HG03095 (cell line): ENCODE data around the gene DISP3.
"Not testable (repeated sequence)": the region's sequence is repeated elsewhere in the genome, so short reads cannot be mapped to it uniquely, and the experiment has no call there.

Experiments
- ATAC-seq: cut with Tn5 transposase; IDR thresholded peaks from one replicate; pipeline ENCODE4 v1.9.1; 2021; ENCODE audit warnings: moderate library complexity; ENCODE audit not compliant: unreplicated experiment

Gene DISP3

GRCh38 chr1:11569551-11569950 is 90.6 kb downstream of the DISP3 start:
- no peak for ATAC-seq

DNA sequence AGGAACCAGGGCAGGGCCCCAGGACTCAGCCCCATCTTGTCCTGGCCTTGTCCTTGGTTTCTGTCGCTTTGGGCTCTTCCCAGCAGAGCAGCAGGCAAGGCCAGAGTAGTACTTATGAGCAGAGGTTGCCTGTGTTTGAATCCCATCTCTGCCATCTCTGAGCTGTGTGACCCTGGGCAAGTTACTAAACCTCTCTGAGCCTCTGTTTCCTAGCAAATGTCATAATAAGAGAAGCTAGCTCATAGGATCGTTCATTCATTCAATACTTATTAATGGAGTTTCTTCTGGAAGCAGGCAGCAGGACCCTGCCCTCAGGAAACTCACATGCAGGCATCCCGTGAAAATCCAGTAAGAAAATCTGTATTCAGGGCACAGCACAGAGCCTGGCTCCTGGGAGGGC is 91.0 kb downstream of the DISP3 start:
- ATAC-seq = no peak

DNA sequence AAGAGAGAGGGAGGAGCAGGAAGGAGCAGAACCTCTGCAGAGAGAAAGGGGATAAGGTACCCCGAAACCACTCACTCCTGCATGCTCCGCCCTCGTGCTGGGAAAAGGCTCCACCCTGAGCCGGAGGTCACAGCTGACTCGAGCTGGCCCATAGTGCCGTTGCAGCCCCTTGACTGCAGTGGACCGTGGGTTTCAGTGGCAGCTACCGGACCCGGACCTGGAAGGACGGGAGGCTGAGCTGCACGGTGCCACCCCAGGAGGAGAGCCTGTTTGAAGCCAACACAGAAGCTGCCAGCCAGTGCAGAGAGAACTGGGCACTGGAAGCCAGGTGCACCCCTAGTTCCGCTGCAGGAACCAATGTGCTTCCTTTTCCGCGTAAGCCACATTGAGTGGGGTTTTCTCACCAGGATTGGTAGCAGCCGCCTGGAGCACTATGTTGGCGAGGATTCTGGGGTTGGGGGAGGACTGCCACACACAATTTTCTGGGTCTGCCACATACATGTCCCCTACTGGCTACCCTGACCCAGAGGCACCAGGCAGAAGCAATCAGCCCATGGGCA is 91.9 kb downstream of the DISP3 start:
- no peak for ATAC-seq

GRCh38 chr1:11571906-11572616 is 93.1 kb downstream of the DISP3 start:
- no peak for ATAC-seq

DNA sequence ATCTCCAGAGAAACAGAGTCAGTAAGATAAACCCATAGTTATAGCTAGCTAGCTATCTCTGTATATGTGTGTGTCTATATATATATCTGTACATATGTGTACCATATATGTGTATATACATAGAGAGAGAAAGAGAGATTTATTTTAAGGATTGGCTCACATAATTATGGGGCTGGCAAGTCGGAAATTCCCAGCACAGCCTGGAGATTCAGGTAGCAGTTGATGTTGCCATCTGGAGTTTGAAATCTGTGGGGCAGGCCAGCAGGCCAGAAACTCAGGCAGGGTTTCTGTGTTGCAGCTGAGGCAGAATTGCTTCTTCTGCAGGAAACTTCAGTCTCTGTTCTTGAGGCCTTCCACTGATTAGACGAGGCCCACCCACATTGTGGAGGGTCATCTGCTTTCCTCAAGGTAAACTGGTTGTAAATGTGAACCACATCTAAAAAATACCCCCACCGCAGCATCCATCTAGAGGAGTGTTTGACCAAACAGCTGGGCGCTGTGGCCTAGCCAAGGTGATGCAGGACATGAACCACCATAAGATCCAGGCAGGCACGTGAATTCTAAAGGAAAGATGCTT is 94.2 kb downstream of the DISP3 start:
- ATAC-seq = no peak

GRCh38 chr1:11575553-11575952 is 96.6 kb downstream of the DISP3 start:
- no peak for ATAC-seq

GRCh38 chr1:11576109-11576875 is 97.3 kb downstream of the DISP3 start:
- ATAC-seq = no peak

DNA sequence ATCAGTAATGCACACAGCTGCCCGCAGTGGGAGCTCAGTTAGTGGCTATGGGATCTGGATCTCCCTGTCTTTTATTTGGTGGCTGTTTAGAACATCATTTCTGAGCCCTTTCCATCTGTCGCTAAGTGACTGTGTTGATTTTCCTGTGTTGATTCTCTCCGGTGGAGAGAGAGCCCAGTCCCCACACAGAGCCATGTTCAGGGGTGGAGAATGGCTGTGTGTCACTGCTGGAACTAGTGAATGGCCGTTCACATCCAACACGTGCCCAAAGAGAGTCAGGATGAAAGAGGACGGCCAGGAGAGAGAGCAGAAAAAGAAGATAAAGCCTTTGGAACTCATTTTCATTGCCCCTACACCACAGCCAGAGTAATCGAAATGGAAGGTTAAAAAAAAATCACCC is 99.0 kb downstream of the DISP3 start:
- ATAC-seq = no peak

- ATAC-seq = no peak
These were observed 100.6 kb downstream of the DISP3 start for GRCh38 chr1:11579506-11579905.

DNA sequence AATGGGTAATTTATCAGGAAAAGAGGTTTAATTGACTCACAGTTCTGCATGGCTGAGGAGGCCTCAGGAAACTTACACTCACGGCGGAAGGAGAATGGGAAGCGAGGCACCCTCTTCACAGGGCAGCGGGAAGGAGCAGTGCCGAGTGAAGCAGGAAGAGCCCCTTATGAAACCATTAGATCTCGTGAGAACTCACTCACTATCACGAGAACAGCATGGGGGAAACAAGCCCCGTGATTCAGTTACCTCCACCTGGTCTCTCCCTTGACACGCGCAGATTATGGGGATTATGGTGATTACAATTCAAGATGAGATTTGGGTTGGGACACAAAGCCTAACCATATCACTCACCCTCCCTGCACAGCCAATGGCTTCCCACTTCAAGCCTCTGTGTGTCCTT is 101.1 kb downstream of the DISP3 start:
- ATAC-seq = not testable (repeated sequence)

DNA sequence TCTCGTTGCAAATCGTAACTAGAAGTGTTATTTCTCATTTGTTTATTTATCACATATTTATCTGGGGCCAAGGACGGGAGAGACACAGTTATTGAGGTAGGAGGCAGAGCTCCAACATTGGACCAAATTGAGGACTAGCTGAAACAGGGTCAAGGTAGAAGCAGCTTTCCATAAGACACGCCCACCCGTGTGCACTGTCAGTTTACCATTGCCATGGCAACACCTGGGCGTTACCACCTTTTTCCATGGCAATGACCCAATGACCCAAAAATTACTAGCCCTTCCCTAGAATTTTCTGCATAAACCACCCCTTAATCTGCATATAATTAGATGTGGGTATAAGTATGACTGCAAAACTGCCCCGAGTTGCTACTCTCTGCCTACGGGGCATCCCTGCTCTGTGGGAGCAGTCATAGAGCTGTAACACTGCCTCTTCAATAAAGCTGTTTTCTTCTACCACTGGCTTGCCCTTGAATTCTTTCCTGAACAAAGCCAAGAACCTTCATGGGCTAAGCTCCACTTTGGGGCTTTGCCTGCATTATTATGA is 102.6 kb downstream of the DISP3 start:
- no peak for ATAC-seq

DNA sequence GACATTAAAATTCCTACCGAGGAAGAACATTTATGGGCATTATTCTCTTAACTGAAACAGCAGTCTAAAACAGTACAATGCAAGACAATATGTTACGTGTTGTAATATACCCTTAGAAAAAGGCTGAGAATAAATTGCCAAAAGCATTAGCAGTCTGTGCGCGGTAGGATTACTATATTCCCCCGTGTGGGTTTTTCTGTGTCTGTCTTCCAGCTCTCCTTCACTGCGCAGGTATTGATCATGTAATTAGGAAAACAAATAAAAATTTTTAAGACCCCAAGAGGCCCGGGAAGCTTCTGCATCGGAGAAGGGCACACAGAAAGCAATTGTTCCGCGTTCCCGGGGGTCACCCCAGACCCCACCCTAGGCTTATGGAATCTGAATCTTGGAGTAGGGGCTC is 106.4 kb downstream of the DISP3 start:
- no peak for ATAC-seq
